LNCAP (cell line): ENCODE data around the gene ECT2L.

Experiments
- TF ChIP-seq, protein P1 (sequence below): fragments of 450-650 bp; IDR thresholded peaks from 2 replicates; pipeline ENCODE4 v1.5.1; 2017; ENCODE audit warnings: mild to moderate bottlenecking

ECT2L gene

DNA sequence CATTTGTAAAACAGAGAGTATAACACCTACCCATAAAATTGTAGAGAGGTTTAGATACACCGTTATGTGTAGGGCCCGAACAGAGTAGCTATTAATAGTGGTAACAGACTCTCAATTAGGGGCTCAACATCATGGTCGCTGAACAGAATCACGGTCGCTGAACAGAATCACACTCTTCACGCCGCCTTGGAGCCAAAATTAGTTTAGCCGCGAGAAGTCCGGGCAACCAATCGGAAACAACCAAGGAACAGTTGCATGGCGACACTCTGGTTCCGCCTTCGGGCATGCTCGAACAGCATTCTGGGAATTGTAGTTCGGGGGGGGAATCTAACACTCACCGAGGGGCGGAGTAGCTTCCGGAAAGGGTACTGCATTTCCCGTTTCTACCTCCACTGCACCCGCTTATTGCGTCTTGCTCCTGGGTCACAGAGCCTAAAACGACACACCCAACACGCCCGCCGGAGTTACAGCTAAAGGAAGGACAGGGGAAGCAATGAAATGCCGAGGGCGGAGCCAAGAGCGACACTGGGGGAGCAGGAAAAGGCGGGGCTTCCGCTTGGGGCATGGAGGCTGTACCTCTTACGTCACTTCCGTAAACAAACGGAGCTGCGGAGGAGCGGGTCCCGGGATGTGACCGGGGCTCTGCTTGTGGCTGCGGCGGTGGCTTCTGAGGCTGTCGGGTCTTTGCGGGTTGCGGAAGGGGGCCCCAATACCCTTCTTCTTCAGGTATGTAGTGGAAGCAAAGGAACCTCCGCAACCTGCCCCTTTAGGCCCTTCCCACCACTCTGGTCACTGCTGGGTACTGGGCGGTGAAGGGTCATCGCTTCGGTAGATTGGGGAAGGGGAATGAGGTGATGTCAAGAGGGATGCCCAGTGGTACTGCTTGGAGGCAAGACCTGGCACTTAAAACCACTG is 22.5 kb upstream of the ECT2L start, which contains the start of gene CCDC28A:
TSS of gene CCDC28A (plus strand) at position 593 of the 915 bp plus-strand sequence. CDS start 2,352 bp downstream, outside the sequence.
- TF ChIP-seq, protein P1, sequence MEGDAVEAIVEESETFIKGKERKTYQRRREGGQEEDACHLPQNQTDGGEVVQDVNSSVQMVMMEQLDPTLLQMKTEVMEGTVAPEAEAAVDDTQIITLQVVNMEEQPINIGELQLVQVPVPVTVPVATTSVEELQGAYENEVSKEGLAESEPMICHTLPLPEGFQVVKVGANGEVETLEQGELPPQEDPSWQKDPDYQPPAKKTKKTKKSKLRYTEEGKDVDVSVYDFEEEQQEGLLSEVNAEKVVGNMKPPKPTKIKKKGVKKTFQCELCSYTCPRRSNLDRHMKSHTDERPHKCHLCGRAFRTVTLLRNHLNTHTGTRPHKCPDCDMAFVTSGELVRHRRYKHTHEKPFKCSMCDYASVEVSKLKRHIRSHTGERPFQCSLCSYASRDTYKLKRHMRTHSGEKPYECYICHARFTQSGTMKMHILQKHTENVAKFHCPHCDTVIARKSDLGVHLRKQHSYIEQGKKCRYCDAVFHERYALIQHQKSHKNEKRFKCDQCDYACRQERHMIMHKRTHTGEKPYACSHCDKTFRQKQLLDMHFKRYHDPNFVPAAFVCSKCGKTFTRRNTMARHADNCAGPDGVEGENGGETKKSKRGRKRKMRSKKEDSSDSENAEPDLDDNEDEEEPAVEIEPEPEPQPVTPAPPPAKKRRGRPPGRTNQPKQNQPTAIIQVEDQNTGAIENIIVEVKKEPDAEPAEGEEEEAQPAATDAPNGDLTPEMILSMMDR: no peak

DNA sequence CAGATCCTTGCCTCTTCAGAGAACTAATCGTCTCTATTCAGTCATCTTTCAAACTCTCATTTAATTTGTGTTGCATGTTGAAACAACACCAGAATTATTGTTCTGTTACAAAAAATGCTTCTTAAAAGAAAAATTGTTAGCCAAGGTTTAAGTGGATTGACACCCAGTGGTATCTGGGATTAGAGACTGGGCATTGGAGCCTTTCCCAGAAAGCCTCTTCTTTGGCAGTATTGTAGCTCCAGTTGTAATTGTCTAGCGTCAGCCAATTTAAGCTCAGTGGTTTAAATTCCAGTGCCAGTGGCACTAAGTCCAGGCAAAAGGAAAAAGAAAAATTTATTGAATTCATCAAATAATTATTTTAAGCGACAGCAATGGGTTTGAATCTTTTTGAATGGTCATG is 21.5 kb upstream of the ECT2L start:
- TF ChIP-seq, protein P1: no peak

DNA sequence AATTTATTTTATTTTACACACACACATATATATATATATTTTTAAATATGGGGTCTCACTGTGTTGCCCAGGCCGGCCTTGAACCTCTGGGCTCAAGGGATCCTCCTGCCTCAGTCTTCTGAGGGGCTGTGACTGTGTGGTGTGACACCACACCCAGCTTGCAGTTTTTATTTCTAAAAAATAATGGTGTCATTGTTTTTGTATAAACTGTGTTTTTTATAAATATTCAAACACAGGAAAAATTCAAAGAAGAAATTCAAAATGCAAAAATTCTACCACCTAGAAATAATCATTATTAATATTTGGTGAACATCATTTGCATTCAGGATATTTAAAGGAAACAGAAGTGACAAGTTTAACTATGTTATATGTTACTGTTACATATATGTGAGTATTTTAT is 19.2 kb upstream of the ECT2L start:
- TF ChIP-seq, protein P1: no peak

DNA sequence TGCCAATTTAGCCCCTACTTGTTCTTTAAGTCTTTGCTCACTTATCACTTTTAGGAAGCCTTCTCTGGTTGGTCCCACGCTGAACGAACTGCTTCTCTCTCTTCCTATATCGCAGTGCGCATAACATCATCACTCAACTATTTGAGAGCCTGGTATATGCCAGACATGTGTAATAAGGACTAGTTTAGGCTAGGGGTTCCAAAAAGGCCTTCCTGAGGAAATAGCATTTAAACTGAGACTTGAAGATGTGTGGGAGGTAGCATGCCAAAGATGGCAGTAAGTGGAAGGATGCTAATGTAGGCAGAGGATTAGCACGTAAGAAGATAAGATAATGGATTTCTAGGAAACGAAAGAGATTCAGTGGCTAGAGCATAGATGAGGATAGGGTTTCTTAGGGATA is 17.6 kb upstream of the ECT2L start:
- TF ChIP-seq, protein P1: no peak

DNA sequence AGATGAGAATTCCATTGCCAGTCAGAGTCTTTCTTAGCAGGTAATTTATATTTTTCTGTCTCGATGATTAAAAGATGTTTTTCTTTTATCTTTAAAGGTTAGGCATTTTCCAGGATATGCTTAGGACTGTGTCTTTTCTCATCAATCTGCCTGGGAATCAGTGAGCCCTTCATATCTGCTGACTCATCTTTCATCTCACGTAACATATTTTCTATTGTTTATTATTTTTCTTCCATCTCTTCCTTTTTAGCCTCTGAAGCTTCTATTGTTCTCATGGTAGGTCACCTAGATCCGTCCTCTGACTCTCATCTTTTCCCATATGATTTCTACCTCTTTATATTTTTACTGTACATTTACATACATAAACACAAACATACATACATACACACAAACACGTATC is 13.6 kb upstream of the ECT2L start:
- TF ChIP-seq, protein P1: no peak

DNA sequence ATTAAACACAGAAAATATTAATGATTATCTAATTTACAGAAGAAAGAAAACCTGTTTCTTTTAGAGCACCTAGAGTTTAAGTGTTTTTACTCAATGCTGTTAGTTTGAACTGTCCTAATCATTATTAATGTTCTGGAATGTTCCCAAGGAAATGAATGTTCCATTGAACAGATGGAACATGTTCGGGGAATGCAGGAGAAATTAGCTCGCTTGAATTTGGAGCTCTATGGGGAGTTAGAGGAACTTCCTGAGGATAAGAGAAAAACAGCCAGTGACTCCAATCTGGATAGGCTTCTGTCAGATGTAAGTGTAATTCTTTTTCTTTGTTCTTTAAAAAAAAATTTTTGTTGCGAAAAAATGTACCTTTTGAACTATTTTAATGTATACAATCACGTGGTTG is 10.8 kb upstream of the ECT2L start:
- TF ChIP-seq, protein P1: no peak

DNA sequence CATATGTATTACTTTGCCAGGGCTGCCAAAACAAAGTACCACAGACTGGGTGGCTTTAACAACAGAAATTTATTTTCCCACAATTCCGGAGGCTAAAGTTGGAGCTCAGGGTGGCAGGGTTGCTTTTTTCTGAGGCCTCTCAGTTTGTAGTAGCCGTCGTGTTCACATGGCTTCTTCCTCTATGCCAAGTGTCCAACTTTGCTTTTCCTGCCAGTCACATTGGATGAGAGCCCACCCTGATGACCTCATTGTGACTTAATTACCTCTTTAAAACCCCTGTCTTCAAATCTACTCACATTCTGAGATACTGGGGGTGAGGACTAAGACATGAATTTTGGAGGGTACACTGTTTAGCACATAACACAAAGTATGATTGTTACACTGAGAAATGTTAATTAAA is 9.9 kb upstream of the ECT2L start:
- TF ChIP-seq, protein P1: no peak
